GM19025 (cell line): Measurements from ENCODE around the gene SLC38A4.
"Not testable (repeated sequence)": the region's sequence is repeated elsewhere in the genome, so short reads cannot be mapped to it uniquely, and the experiment has no call there.

Experiments
- ATAC-seq: cut with Tn5 transposase; IDR thresholded peaks from one replicate; pipeline ENCODE4 v1.9.1; 2021; ENCODE audit warnings: mild to moderate bottlenecking, low read depth, moderate library complexity; ENCODE audit not compliant: unreplicated experiment

SLC38A4 gene, protein sequence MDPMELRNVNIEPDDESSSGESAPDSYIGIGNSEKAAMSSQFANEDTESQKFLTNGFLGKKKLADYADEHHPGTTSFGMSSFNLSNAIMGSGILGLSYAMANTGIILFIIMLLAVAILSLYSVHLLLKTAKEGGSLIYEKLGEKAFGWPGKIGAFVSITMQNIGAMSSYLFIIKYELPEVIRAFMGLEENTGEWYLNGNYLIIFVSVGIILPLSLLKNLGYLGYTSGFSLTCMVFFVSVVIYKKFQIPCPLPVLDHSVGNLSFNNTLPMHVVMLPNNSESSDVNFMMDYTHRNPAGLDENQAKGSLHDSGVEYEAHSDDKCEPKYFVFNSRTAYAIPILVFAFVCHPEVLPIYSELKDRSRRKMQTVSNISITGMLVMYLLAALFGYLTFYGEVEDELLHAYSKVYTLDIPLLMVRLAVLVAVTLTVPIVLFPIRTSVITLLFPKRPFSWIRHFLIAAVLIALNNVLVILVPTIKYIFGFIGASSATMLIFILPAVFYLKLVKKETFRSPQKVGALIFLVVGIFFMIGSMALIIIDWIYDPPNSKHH

GRCh38 chr12:46825591-46826414 lies at the start of gene SLC38A4:
Gene SLC38A4, minus strand, starts transcription at chr12:46825997. Its CDS starts 32,926 bp downstream, at chr12:46793071.
- ATAC-seq, result no peak

GRCh38 chr12:46875095-46875494 lies 49.3 kb upstream of the SLC38A4 start:
- ATAC-seq, result no peak

GRCh38 chr12:46874642-46875041 lies 48.8 kb upstream of the SLC38A4 start:
- no peak for ATAC-seq

DNA sequence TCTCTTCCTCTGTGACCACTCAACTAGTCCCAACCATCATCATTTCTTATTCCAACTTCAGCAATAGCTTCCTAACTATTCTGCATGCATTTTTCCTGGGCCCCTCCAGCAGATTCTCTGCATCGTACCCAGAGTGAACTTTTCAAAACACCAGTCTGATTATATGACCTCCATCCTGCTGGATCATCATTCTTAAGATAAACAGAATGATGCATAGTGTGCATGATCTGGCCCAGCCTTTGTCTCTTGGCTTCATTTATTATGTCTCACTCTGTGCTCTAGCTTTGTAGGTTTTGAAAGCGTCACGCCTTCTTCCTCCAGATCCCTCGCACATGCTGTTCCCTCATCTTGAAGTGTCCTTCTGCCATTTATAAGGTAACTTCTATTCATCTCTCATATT lies 46.3 kb upstream of the SLC38A4 start:
- no peak for ATAC-seq

DNA sequence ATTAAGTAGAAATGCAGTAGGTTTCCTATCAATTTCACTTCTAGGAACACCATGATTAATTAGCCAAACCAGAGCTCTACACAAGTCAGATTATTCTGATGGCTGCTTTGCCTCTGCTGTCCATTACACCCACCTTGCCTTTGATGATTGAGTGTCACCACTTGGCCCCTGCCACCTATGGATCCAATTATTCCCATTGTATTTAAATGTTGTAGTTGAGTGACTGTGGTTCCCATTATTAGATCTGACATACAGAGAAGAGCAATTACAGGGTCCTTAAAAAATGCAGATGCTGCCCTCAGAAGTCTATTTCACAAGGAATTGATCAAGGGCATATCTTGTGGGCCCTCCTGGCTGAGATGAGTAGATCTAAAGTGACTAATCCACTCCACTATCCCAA lies 39.5 kb upstream of the SLC38A4 start:
- ATAC-seq, result no peak

DNA sequence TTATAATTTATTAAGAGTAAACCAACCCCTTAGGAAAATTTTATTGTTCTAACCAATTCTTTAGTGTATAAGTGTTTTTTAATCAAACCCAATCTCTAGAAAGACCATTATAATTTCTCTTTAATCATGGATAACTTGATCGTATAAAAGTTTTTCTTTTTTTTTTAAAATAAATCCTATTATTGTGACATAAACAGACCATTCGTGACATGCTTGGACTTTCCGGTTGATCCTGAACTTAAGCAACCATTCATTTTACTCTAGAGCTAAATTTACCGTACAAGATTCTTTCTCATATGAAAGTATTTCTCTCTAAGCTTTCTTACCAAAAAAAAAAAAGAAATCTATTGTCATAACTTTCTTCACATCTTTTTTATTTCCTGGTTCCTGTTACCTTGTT lies 32.6 kb upstream of the SLC38A4 start:
- ATAC-seq, result no peak

- no peak for ATAC-seq
Measured at GRCh38 chr12:46857486-46857885, 31.7 kb upstream of the SLC38A4 start.

DNA sequence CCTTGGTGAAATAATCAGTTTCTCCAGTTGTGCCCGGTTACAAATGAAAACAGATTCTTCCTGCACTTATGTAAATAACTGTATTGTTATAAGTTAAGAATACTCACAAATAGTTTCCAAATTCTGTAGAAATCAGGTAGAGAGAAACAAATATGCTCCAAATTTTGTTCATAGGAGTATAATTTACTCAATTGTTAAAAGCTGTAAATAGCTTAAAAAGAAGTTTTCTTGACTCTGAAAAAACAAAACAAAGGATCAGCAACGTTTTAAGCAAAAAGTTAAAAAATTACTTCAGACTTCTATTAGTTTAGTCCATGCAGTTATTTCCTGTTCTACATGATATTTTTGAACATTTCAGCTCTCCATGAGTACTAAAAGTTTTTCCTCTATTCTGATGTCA lies 30.0 kb upstream of the SLC38A4 start:
- no peak for ATAC-seq

GRCh38 chr12:46854188-46854587 lies 28.4 kb upstream of the SLC38A4 start:
- not testable (repeated sequence) for ATAC-seq

GRCh38 chr12:46848792-46849191 lies 23.0 kb upstream of the SLC38A4 start:
- ATAC-seq, result not testable (repeated sequence)

- no peak for ATAC-seq
Measured at GRCh38 chr12:46847001-46847400, 21.2 kb upstream of the SLC38A4 start.

GRCh38 chr12:46843811-46844210 lies 18.0 kb upstream of the SLC38A4 start:
- no peak for ATAC-seq

- no peak for ATAC-seq
Measured at GRCh38 chr12:46841891-46842290, 16.1 kb upstream of the SLC38A4 start.

GRCh38 chr12:46839964-46840363 lies 14.2 kb upstream of the SLC38A4 start:
- no peak for ATAC-seq

DNA sequence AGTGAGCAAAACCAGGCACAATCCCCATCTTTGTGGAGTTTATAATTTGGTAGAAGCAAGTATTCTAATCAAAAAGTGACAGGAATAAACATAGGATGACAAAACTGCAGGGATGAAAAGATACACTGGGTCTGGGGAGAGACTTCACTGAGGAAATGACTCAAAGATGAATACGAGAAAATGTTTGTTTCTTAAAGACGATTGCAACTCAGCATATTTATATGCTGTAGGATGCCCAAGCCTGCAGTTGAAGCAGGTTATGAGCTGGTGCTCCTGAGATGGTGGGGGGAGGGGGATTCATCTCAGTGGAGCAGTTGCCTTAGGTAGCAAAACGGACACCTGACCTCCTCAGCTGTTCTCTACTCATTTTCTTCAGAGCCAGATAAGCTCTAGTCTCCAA lies 13.4 kb upstream of the SLC38A4 start:
- ATAC-seq, result no peak

- ATAC-seq, result no peak
Measured at GRCh38 chr12:46835785-46836184, 10.0 kb upstream of the SLC38A4 start.

DNA sequence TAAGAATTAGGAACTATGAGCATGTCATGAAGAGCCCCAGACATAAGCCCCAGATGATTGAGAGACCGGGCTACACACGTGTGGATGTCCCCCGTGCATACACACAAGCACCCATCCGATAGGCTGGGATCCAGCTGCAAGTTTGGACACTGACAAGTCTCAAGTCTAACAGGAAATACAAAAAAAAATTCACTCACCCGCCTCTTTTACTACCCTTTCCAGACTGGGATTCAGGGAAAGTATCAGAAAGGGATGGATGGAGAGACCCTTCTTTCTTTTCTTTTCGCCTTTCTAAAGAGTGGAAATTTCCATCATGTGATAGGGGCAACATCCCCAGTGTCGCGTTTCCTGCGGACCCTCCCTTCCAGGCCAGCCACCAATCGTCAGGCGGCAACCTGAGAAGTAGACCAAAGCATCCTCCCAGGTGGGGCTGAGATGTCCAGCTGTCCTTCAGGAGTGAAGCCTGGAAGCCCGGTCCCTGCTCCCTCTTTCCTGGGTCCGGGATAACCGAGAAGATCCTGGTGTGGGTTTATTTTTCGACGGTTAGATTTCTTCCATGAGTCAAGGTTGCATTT lies 6.4 kb upstream of the SLC38A4 start:
- ATAC-seq, result no peak

- ATAC-seq, result no peak
Measured at GRCh38 chr12:46831335-46832129, 5.7 kb upstream of the SLC38A4 start.

GRCh38 chr12:46830731-46831334 lies 5.0 kb upstream of the SLC38A4 start:
- ATAC-seq, result no peak

DNA sequence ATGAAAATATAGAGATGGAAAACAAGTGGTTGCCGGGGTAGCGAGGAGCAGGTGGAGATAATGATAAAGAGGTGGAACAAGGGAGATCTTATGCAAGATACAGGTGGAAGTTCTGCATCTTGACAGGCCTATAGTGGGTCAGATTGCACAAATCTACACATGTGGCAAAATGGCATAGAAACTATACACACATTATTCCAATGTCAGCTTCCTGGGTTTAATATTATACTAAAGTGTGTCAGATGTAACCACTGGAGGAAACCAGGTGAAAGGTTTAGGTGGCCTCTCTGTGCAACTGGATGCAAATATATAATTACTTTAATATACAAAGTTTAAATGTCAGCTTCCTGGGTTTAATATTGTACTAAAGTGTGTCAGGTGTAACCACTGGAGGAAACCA lies 1.1 kb downstream of the SLC38A4 start:
- ATAC-seq, result no peak
